ENCODE results near the gene MBTPS1. TPM values are rescaled to one million over a fixed set of nuclear protein-coding genes. Genes with fewer than 3 reads are reported as not detected.

Gene MBTPS1
- total and polyA plus RNA-seq, 9 of the 15 experiments (the other 6 are each of a cell fraction or from before 2014, with no cell fraction given): 2.8 to 57.6 (median 43.8) TPM

GRCh38 chr16:84059946-84060901 lies 56.5 kb downstream of the MBTPS1 start:
- Histone ChIP-seq H3K4me1 (replicated peaks in 1 of 2; ENCODE audit: control insufficient read depth in 2 of 2, insufficient read depth in 2 of 2, low read length in 2 of 2) (peaks cover 8 to 12% of the 10 kb centered on the region in 2 experiments; a peak in 3 of 5 replicates), H3K79me2 (ENCODE audit: control insufficient read depth, insufficient read depth, low read length) (no peaks in the 10 kb centered on the region), H3K4me2 (ENCODE audit: insufficient read depth, low read length) (no peak overlapping the region), H3K9me3 (replicated peaks; ENCODE audit: control insufficient read depth, insufficient read depth, low read depth, low read length) (no peaks in the 10 kb centered on the region), H3K4me3 (no peak overlapping the region), H3K9ac (ENCODE audit: insufficient read depth in 1 of 2, low read depth in 2 of 2, low read length in 2 of 2) (peak overlapping the region in 1 of 2 experiments; percentile 40; a peak in 1 of 4 replicates), H2AFZ (ENCODE audit: low read depth, low read length) (no peak overlapping the region), H3K27ac (ENCODE audit: extremely low read depth, low read depth, low read length) (no peak overlapping the region), H3K36me3 (ENCODE audit: control insufficient read depth, insufficient read depth, low read length) (peaks cover 94% of the 10 kb centered on the region), H3K27me3 (ENCODE audit: control insufficient read depth in 2 of 2, insufficient read depth in 2 of 2, low read length in 2 of 2) (no peaks in the 10 kb centered on the region), H3K9me1 (ENCODE audit: control insufficient read depth, insufficient read depth, low read length) (peaks cover 4% of the 10 kb centered on the region), H4K20me1 (replicated peaks; ENCODE audit: control insufficient read depth, insufficient read depth, low read length) (0 out of 2 replicates have a peak, but pooled peaks cover under 1% of the 10 kb centered on the region)
- FAIRE-seq (no peak), ATAC-seq (no peak), DNase-seq (ENCODE audit: extremely low read depth in 1 of 4, low spot score in 3 of 4) (no peak)
- intact Hi-C loops (cut with micrococcal nuclease) (no loop called here), in situ Hi-C loops (cut with MboI) (loop anchor here (5.0 to 10.0 kb wide), 3 partner anchors 103 to 425 kb away; no protein-coding TSS in a partner anchor)
- WGBS (ENCODE audit: insufficient coverage, low coverage, missing lambda C conversion rate): 96% methylated on average over 28 of the region's 28 CpGs
- TF ChIP-seq MEIS2 (IDR thresholded peaks at IDR 0.05; ENCODE audit: partially characterized antibody) (no peak), POLR2G (IDR thresholded peaks at IDR 0.05; ENCODE audit: low read depth, low read length) (0 out of 2 replicates have a peak, but pooled peaks have one; percentile 32), ZBTB49 (CRISPR knock-in tag; IDR thresholded peaks at IDR 0.05; ENCODE audit: borderline replicate concordance) (no peak), CBX2 (IDR thresholded peaks at IDR 0.05; ENCODE audit: insufficient read depth, low read length, poor library complexity, severe bottlenecking) (no peak), ZNF778 (CRISPR knock-in tag; IDR thresholded peaks at IDR 0.05) (no peak)
- no TSS peak for BruUV-seq (replicated peaks)
- POLR2A ChIA-PET: interaction anchor here (0.6 to 1.5 kb wide), 5 partner anchors 8 to 1702 kb away, joined by 3 to 8 read pairs (median 3); no protein-coding TSS in a partner anchor
- CTCF ChIA-PET (ENCODE audit: low intra/inter-chr PET ratio): no interaction called here
